Nephron progenitor cell (in vitro differentiated cells): ENCODE measurements around the gene NTNG2.

ENCODE experiments used
- DNase-seq: peaks from one replicate; pipeline ENCODE4 v3.0.0; 2021
- H3K27ac Mint-ChIP-seq: 2 replicates; pipeline ENCODE4 v1.8.0; 2021; ENCODE audit warnings: mild to moderate bottlenecking, moderate library complexity, mixed read lengths
- H3K27me3 Mint-ChIP-seq: 2 replicates; pipeline ENCODE4 v1.8.0; 2021; ENCODE audit warnings: mild to moderate bottlenecking, low read depth, mixed read lengths; ENCODE audit not compliant: poor library complexity
- H3K36me3 Mint-ChIP-seq: 2 replicates; pipeline ENCODE4 v1.8.0; 2021; ENCODE audit warnings: low read depth, mixed read lengths
- H3K4me1 Mint-ChIP-seq: 2 replicates; pipeline ENCODE4 v1.8.0; 2021; ENCODE audit warnings: mixed read lengths
- H3K4me3 Mint-ChIP-seq: 2 replicates; pipeline ENCODE4 v1.8.0; 2021; ENCODE audit warnings: mild to moderate bottlenecking, moderate library complexity, mixed read lengths
- H3K9me3 Mint-ChIP-seq: 2 replicates; pipeline ENCODE4 v1.8.0; 2021; ENCODE audit warnings: mild to moderate bottlenecking, moderate library complexity, mixed read lengths
- CTCF ChIP-seq: fragments of 200-600 bp; sonication (generic); IDR thresholded peaks from 2 replicates; pipeline ENCODE4 v1.5.0; 2021; ENCODE audit warnings: antibody characterized with exemption

Gene NTNG2

GRCh38 chr9:132142924-132143323 lies 18.9 kb upstream of the NTNG2 start:
- Mint-ChIP-seq H3K4me3 (no peak overlapping the region), H3K36me3 (no peaks in the 10 kb centered on the region), H3K27me3 (peaks cover 86% of the 10 kb centered on the region)

GRCh38 chr9:132143359-132143758 lies 18.5 kb upstream of the NTNG2 start:
- H3K36me3 Mint-ChIP-seq, result no peaks in the 10 kb centered on the region
- H3K4me1 Mint-ChIP-seq, result peaks cover 10% of the 10 kb centered on the region
- no peak for TF ChIP-seq CTCF
- peaks cover 87% of the 10 kb centered on the region for H3K27me3 Mint-ChIP-seq
- DNase-seq, result no peak
- no peak overlapping the region for H3K4me3 Mint-ChIP-seq
- H3K9me3 Mint-ChIP-seq, result no peaks in the 10 kb centered on the region
- H3K27ac Mint-ChIP-seq, result no peak overlapping the region

More at GRCh38 chr9:132142924-132143323, 18.9 kb upstream of the NTNG2 start:
- Mint-ChIP-seq H3K27ac (no peak overlapping the region), H3K9me3 (no peaks in the 10 kb centered on the region), H3K4me1 (peaks cover 10% of the 10 kb centered on the region)
- DNase-seq, result no peak
- TF ChIP-seq CTCF, result no peak

- H3K36me3 Mint-ChIP-seq, result no peaks in the 10 kb centered on the region
- no peak overlapping the region for H3K27ac Mint-ChIP-seq
- no peak overlapping the region for H3K4me3 Mint-ChIP-seq
- no peaks in the 10 kb centered on the region for H3K9me3 Mint-ChIP-seq
- no peak for DNase-seq
- H3K4me1 Mint-ChIP-seq, result peaks cover 15% of the 10 kb centered on the region
- no peak for TF ChIP-seq CTCF
- peaks cover 85% of the 10 kb centered on the region for H3K27me3 Mint-ChIP-seq
Observed at GRCh38 chr9:132144708-132145365, 17.0 kb upstream of the NTNG2 start.

GRCh38 chr9:132146039-132146438 lies 15.8 kb upstream of the NTNG2 start:
- Mint-ChIP-seq H3K27me3 (peaks cover 81% of the 10 kb centered on the region), H3K4me3 (no peak overlapping the region), H3K4me1 (peaks cover 17% of the 10 kb centered on the region), H3K27ac (no peak overlapping the region), H3K36me3 (no peaks in the 10 kb centered on the region), H3K9me3 (no peaks in the 10 kb centered on the region)
- no peak for DNase-seq
- TF ChIP-seq CTCF, result no peak

- Mint-ChIP-seq H3K4me1 (peaks cover 12% of the 10 kb centered on the region), H3K27me3 (peaks cover 75% of the 10 kb centered on the region), H3K9me3 (no peaks in the 10 kb centered on the region), H3K4me3 (no peak overlapping the region), H3K27ac (no peak overlapping the region), H3K36me3 (no peaks in the 10 kb centered on the region)
- DNase-seq, result no peak
- TF ChIP-seq CTCF, result no peak
Observed at GRCh38 chr9:132146575-132146974, 15.3 kb upstream of the NTNG2 start.

GRCh38 chr9:132147331-132147730 lies 14.5 kb upstream of the NTNG2 start:
- Mint-ChIP-seq H3K27me3 (peaks cover 70% of the 10 kb centered on the region), H3K36me3 (no peaks in the 10 kb centered on the region), H3K4me3 (no peak overlapping the region), H3K9me3 (no peaks in the 10 kb centered on the region), H3K27ac (no peak overlapping the region), H3K4me1 (peaks cover 7% of the 10 kb centered on the region)
- TF ChIP-seq CTCF, result no peak
- DNase-seq, result no peak
